Breast epithelium (tissue), 4 donors: ENCODE data around the gene CTIF. TPM values are rescaled to one million over a fixed set of nuclear protein-coding genes. Genes with fewer than 3 reads are reported as not detected.

Experiments used
- DNase-seq, 2 donors: peaks; one replicate each; pipeline ENCODE4 v3.0.0-alpha.2; 2019; ENCODE audit warnings: low spot score in 2 of 2
- H3K27ac ChIP-seq, 2 donors: fragments of 200-600 bp; sonication (generic) in 1 of 2; one replicate each; pipeline ENCODE4 v1.5.1; 2016 to 2019; ENCODE audit warnings: mild to moderate bottlenecking in 1 of 2
- H3K27me3 ChIP-seq, 2 donors: fragments of 200-600 bp; sonication (generic) in 1 of 2; one replicate each; pipeline versions ENCODE4 v1.5.1 to v1.6.0; 2017 to 2019; ENCODE audit warnings: control low read depth in 1 of 2, mild to moderate bottlenecking in 1 of 2
- H3K36me3 ChIP-seq: fragments of 200-600 bp; one replicate; pipeline ENCODE4 v1.5.1; 2019
- H3K4me1 ChIP-seq, 2 donors: fragments of 200-600 bp; sonication (generic); one replicate each; pipeline ENCODE4 v1.5.1; 2016 to 2019; ENCODE audit warnings: control low read depth in 1 of 2
- H3K4me3 ChIP-seq, 3 donors: fragments of 200-600 bp; sonication (generic); 1 replicate in 2 of 3; 2 replicates in 1 of 3; pipeline ENCODE4 v1.5.1; 2016 to 2019; ENCODE audit warnings: mild to moderate bottlenecking in 3 of 3, moderate library complexity in 2 of 3
- H3K9me3 ChIP-seq, 2 donors: fragments of 200-600 bp; sonication (generic) in 1 of 2; one replicate each; pipeline ENCODE4 v1.5.1; 2016 to 2019; ENCODE audit warnings: control low read depth in 1 of 2
- POLR2A ChIP-seq: fragments of 450-650 bp; IDR thresholded peaks from one replicate; pipeline ENCODE4 v1.6.1; 2016; ENCODE audit warnings: antibody characterized with exemption, mild to moderate bottlenecking, moderate library complexity
- POLR2AphosphoS5 ChIP-seq, 3 donors: sonication (generic); formaldehyde crosslinking; IDR thresholded peaks; one replicate each; pipeline ENCODE4 v1.6.1; 2017; ENCODE audit warnings: antibody characterized with exemption in 3 of 3
- intact Hi-C: fragments of 100-400 bp; cut with DNase I; formaldehyde crosslinking; loops from one replicate; pipeline ENCODE4 v1.15.1; 2023; ENCODE audit warnings: low total_unique reads
- total RNA-seq, 3 donors: library from RNA; depleted of rRNA; stranded (reverse); fragments of >200 nt; gene quantifications; one replicate each; pipeline ENCODE4 v1.1.0, GENCODE V29; 2016
- TF ChIP-seq, protein P1 (sequence below), 3 donors: fragments of 450-650 bp; IDR thresholded peaks; one replicate each; pipeline ENCODE4 v1.5.1; 2016 to 2017; ENCODE audit warnings: antibody characterized with exemption in 3 of 3, mild to moderate bottlenecking in 3 of 3, moderate library complexity in 3 of 3

The CTIF gene
- total RNA-seq, 3 donors from 2014 or later, result 28.8 to 78.9 (median 32.6) TPM

DNA sequence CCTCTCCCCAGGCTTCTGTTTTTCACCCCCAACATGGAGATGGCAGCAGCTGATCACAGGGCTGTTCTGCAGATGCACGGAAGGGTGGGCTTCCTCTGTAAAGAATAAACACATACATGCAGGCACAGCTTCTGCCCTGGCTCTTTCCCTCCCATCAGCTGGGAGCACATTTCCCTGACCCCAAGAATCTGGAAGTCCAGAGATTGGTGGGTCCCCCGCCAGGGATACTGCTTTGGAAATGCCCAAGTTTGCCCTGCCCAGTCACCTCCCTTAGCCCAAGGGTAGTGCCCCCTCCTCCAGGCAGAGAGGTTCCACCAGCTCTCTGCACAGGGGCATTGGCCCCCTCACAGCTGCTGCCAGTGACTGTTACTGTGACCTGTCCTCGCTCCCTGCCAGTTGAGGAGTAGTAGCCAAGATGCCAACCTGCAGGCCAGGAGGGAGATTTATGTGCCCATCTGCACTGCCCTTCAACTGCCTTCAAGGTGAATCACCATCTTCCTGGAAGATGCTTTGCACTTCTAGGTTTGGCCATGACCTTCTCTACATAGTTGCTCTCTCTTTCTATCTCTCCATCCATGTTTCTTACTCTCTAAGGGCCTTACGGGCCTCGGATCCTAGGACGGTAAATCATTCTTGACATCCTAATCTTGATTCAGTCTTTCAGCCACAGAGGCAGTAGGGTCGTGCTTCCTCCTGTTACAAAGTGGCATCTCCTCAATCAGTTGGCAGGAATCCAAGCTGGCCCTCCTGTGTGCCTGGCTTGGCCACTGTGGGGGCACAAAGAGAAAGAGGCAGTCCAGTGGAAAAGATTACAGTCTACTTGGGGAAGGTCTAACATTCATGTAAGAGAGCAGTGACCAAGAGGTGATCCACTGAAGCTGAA, 121.8 kb downstream of the CTIF start:
- intact Hi-C loops, result loop anchor here (5.0 kb wide), 1 partner anchor 183 kb away; no protein-coding TSS in a partner anchor
- no peaks in the 10 kb centered on the region for H3K27me3 ChIP-seq
- H3K9me3 ChIP-seq, result no peaks in the 10 kb centered on the region
- no peak for DNase-seq
- no peaks in the 10 kb centered on the region for H3K36me3 ChIP-seq
- H3K4me3 ChIP-seq, result no peak overlapping the region
- H3K27ac ChIP-seq, result no peak overlapping the region
- peaks cover 0 to 7% of the 10 kb centered on the region in 2 donors for H3K4me1 ChIP-seq
- TF ChIP-seq, protein P1, sequence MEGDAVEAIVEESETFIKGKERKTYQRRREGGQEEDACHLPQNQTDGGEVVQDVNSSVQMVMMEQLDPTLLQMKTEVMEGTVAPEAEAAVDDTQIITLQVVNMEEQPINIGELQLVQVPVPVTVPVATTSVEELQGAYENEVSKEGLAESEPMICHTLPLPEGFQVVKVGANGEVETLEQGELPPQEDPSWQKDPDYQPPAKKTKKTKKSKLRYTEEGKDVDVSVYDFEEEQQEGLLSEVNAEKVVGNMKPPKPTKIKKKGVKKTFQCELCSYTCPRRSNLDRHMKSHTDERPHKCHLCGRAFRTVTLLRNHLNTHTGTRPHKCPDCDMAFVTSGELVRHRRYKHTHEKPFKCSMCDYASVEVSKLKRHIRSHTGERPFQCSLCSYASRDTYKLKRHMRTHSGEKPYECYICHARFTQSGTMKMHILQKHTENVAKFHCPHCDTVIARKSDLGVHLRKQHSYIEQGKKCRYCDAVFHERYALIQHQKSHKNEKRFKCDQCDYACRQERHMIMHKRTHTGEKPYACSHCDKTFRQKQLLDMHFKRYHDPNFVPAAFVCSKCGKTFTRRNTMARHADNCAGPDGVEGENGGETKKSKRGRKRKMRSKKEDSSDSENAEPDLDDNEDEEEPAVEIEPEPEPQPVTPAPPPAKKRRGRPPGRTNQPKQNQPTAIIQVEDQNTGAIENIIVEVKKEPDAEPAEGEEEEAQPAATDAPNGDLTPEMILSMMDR (IDR thresholded peaks at IDR 0.05), result no peak
- TF ChIP-seq POLR2AphosphoS5 (IDR thresholded peaks at IDR 0.05), result no peak
- TF ChIP-seq POLR2A, result no peak

DNA sequence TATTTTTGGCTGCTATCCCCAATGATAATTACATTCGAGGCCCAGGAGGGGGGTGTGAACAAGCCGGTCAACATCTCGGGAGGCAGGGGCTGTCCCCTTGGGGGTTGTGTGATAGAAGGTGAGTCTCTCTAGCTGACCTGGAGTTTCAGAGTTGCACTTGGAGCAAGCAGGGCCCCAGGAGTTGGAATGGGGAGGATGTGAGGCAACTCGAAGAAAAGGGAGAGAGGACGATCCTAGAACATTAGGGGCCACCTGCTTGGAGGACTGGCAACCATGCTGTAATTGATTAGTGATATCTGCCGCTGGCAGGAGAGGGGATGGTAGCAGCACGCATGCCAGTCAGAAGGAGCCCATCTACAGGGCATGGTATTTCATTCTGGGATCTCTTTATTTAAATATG, 122.6 kb downstream of the CTIF start:
- Histone ChIP-seq H3K4me3 (no peak overlapping the region), H3K27ac (peak overlapping the region; percentile 59 to 69), H3K27me3 (no peaks in the 10 kb centered on the region), H3K4me1 (peaks cover 0 to 7% of the 10 kb centered on the region in 2 donors), H3K36me3 (no peaks in the 10 kb centered on the region), H3K9me3 (no peaks in the 10 kb centered on the region)
- intact Hi-C loops, result loop anchor here (5.0 kb wide), 1 partner anchor 184 kb away; no protein-coding TSS in a partner anchor
- no peak for DNase-seq
- TF ChIP-seq, protein P1 (IDR thresholded peaks at IDR 0.05), result no peak
- TF ChIP-seq POLR2A, result no peak
- no peak for TF ChIP-seq POLR2AphosphoS5 (IDR thresholded peaks at IDR 0.05)

DNA sequence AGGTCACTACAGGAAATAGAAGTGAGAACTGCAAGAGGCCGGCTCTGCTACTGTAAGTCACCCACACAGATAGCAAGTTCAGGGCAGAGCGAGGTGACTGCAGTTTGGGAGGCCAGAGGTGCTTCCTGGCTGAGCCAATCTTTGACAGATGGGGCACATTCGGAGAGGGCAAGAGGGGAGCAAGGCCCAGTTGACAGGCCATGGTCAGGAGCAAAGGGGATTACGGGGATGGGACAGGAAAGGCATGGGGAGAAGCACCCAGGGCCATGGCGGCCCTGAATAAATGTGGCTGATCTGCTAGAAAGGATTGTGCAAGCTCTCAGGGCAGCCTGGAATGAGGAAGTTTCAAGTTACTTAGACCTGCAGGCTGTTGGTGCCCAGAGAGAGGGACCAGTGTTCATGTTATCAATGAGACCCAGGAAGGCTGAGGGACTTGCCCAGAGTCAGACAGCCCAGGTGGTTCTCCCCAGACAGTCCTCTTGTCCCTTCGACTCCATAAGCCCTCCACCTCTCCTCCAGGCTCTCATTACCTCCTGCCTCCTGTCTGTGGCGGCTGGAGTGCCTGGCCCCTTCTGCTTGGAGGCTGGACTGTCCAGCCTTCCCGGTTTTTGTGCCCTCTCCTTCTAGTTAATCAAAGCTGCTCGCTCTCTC, 123.3 kb downstream of the CTIF start:
- intact Hi-C loops, result loop anchor here (5.0 kb wide), 1 partner anchor 185 kb away; no protein-coding TSS in a partner anchor
- TF ChIP-seq, protein P1 (IDR thresholded peaks at IDR 0.05), result no peak
- TF ChIP-seq POLR2A, result no peak
- TF ChIP-seq POLR2AphosphoS5 (IDR thresholded peaks at IDR 0.05), result no peak
- peak overlapping the region; percentile 59 to 69 for H3K27ac ChIP-seq
- H3K9me3 ChIP-seq, result no peaks in the 10 kb centered on the region
- no peak for DNase-seq
- H3K4me1 ChIP-seq, result peaks cover 0 to 7% of the 10 kb centered on the region in 2 donors
- no peaks in the 10 kb centered on the region for H3K36me3 ChIP-seq
- no peak overlapping the region for H3K4me3 ChIP-seq
- H3K27me3 ChIP-seq, result no peaks in the 10 kb centered on the region

DNA sequence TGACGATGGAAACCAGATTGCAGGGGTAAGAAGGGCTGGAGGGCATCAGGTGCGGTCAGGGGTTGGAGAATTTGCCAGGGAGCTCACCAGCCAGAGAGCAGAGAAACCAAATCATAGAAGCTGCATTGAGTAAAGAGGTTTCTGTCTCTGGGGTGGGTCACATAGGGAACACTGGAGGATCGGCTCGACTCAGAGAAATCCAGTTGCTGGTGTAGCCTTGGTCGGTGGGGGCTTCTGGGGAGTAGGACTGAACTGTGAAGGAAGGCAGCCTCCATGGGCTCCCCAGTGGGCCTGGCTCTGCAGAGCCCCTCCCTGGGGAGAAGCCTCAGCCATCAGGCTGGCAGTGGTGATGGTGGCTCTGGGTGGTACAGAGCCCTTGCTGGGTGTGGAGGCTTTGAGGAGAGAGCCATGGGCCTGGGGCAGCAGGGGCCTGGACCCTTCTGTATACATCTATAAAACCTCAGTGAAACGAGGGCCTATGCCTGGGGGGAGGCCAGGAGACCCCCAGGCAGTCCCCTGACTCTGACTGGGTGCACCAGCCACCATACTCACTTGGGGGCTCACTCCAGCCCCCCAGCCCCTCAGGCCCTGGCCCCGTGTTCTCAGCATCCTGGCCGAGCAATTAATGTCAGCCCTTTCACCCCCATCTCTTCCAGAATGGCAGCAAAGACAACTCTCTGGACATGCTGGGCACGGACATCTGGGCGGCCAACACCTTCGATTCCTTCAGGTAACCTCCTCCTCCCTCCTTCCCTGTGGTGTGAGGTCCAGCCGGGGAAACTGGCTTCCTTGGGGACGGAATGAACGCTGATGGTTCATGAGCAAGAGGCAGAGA, 124.5 kb downstream of the CTIF start:
- intact Hi-C loops, result loop anchor here (5.0 kb wide), 1 partner anchor 186 kb away; no protein-coding TSS in a partner anchor
- TF ChIP-seq POLR2A (no peak), POLR2AphosphoS5 (IDR thresholded peaks at IDR 0.05) (no peak)
- TF ChIP-seq, protein P1 (IDR thresholded peaks at IDR 0.05), result no peak
- no peak for DNase-seq
- H3K27ac ChIP-seq, result peak overlapping the region; percentile 32 to 45
- peaks cover 0 to 7% of the 10 kb centered on the region in 2 donors for H3K4me1 ChIP-seq
- no peaks in the 10 kb centered on the region for H3K36me3 ChIP-seq
- H3K27me3 ChIP-seq, result no peaks in the 10 kb centered on the region
- no peaks in the 10 kb centered on the region for H3K9me3 ChIP-seq
- H3K4me3 ChIP-seq, result no peak overlapping the region
